Measurements from ENCODE around the gene STRC.
"Not testable (repeated sequence)": the region's sequence is repeated elsewhere in the genome, so short reads cannot be mapped to it uniquely, and the experiment has no call there.

The STRC gene

DNA sequence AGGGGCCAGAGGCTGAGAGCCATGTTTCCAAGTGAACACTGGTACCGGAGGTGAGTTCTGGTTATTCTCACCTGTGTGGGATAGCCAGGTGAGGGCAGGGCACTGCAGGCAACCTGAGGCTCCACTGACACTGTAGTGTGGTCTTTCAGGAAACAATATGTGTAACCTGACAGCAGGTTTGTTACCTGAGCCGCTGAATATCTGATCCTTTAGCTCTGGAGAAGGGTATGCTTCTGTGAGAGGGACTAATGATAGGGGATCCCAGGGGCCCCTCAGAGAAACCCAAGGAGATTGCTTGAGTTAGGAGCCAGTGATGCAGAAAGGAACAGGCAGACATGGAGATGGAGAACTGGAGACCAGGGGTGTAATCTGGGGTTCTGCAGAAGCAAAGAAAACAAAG, at the start of gene STRC:
Gene STRC, minus strand, starts transcription at position 101 of the 400 bp plus-strand sequence. Its CDS starts 78 bp downstream, at position 23.
- not testable (repeated sequence) for H3K9ac ChIP-seq (ENCODE audit: low read length); H3K9me3 ChIP-seq (ENCODE audit: low read length); H3K27me3 ChIP-seq (ENCODE audit: control insufficient read depth in 1 of 2, insufficient read depth in 2 of 2, low read length in 2 of 2); H3K4me1 ChIP-seq (ENCODE audit: insufficient read depth, low read length); H3K27ac ChIP-seq (ENCODE audit: low read depth, low read length); H3K36me3 ChIP-seq (ENCODE audit: insufficient read depth, low read length); H3K4me3 ChIP-seq (ENCODE audit: low read depth in 1 of 2, low read length in 2 of 2)

DNA sequence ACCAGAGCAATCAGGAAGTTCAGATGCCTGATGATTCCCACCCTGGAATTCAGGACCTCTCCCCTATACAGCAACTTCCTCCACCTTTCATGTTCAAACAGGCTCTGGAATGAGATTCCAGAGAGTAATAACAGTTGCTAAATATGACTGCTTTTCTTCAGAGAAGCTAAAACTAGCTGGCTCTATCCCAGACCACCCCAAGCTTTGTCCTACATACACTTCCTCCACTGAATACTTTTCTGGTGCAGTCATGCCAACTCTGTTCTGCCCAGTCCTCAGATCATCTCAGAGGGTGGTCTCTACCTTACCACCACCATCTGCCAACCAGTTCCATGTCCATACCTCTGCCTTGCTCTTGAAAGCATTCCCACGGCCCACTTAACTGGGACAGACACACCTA, 47.6 kb upstream of the STRC start:
- not testable (repeated sequence) for H3K9ac ChIP-seq (ENCODE audit: low read length); H3K4me1 ChIP-seq (ENCODE audit: insufficient read depth, low read length); H3K36me3 ChIP-seq (ENCODE audit: insufficient read depth, low read length); H3K27me3 ChIP-seq (ENCODE audit: control insufficient read depth in 1 of 2, insufficient read depth in 2 of 2, low read length in 2 of 2); H3K9me3 ChIP-seq (ENCODE audit: low read length); H3K27ac ChIP-seq (ENCODE audit: low read depth, low read length); H3K4me3 ChIP-seq (ENCODE audit: low read depth in 1 of 2, low read length in 2 of 2)

DNA sequence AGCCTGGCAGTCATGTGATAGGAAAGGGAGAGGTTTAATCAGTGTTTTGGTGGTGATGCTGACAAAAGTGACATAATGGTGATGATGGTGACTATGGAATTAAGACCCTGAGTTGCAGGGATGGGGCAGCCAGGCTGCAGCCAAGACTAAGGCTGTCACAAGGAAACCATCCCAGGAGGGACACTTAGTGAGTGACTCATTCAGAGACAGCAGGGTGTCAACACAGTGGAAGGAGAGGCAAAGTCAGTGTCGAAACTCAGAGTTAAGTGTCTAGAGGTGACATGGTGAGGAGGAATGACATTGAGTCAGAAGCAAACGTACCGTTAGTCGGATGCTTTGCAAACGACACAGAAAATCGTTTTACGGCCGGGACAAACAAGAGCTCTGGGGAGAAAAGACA, 44.7 kb upstream of the STRC start:
- not testable (repeated sequence) for H3K27me3 ChIP-seq (ENCODE audit: control insufficient read depth in 1 of 2, insufficient read depth in 2 of 2, low read length in 2 of 2); H3K36me3 ChIP-seq (ENCODE audit: insufficient read depth, low read length)

DNA sequence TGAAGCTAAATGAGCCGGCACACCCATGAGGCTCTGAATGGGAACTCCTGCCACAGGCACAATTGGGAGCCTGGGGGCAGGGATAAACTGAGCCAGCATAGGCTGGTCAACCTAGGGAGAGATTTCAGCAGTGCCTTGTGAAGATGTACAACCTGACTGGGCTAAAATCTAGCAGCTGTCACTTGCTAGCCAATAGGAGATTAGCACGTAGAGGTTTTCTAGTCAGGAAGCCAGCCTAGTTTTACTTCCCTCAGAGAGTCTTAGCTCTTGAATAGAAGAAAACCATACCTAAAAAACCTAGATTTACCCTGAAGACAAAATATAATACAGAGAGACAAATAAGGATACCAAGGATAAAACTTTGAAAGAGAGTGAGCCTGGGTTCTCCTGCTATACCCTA, 43.7 kb upstream of the STRC start:
- not testable (repeated sequence) for H3K4me3 ChIP-seq (ENCODE audit: low read depth in 1 of 2, low read length in 2 of 2); H3K36me3 ChIP-seq (ENCODE audit: insufficient read depth, low read length); H3K27ac ChIP-seq (ENCODE audit: low read depth, low read length); H3K9me3 ChIP-seq (ENCODE audit: low read length); H3K27me3 ChIP-seq (ENCODE audit: control insufficient read depth in 1 of 2, insufficient read depth in 2 of 2, low read length in 2 of 2); H3K9ac ChIP-seq (ENCODE audit: low read length); H3K4me1 ChIP-seq (ENCODE audit: insufficient read depth, low read length)

More for the DNA sequence above, 44.7 kb upstream of the STRC start:
- not testable (repeated sequence) for H3K9ac ChIP-seq (ENCODE audit: low read length); H3K9me3 ChIP-seq (ENCODE audit: low read length); H3K27ac ChIP-seq (ENCODE audit: low read depth, low read length); H3K4me3 ChIP-seq (ENCODE audit: low read depth in 1 of 2, low read length in 2 of 2); H3K4me1 ChIP-seq (ENCODE audit: insufficient read depth, low read length)

DNA sequence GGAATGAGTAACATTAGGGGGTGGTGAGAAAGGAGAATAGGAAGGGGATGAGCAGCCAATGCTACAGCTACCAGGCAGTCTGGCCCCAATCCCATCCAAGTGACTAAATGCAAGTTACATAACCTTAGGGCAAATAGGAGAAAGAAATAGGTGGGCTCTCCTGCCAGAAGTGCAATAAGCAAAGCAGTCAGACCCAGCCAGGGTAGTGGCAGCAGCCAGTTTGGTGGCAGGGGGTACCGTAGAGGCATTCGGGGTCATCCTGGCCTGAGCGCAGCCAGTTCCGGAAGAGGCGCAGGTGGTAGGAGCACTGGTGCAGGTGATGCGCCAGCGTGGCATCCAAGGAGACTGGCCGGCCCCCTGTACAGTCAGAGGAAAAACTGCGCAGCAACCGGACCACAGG, 41.1 kb upstream of the STRC start:
- H3K36me3 ChIP-seq (ENCODE audit: insufficient read depth, low read length), result not testable (repeated sequence)

DNA sequence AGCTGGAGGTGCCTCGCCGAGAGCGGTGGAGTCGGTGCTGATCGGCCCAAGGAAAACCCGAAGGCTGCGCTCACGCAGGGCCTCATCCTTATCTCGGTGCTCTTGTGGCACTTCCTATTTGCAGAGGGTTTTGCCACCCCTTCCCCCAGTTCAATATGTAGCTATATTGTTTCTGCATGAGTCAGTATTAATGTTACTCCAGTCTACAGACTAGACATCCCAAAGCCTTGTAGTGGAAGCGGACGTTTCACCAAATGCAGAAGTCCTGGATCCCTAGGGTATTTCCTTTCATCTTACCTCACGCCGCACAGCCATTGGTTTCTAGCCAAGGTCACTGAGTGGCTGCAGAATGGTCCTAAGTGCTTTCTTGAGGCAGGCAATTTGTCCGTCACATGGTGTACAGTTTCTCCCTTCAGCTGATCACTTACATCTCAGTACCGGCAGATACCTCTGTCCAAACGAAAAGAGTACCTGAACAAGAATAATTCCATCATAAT, 30.9 kb upstream of the STRC start:
- not testable (repeated sequence) for H3K27me3 ChIP-seq (ENCODE audit: control insufficient read depth in 1 of 2, insufficient read depth in 2 of 2, low read length in 2 of 2); H3K27ac ChIP-seq (ENCODE audit: low read depth, low read length); H3K4me1 ChIP-seq (ENCODE audit: insufficient read depth, low read length); H3K36me3 ChIP-seq (ENCODE audit: insufficient read depth, low read length); H3K4me3 ChIP-seq (ENCODE audit: low read depth in 1 of 2, low read length in 2 of 2); H3K9me3 ChIP-seq (ENCODE audit: low read length); H3K9ac ChIP-seq (ENCODE audit: low read length)

More for the DNA sequence above, 41.1 kb upstream of the STRC start:
- H3K4me1 ChIP-seq (ENCODE audit: insufficient read depth, low read length); H3K9ac ChIP-seq (ENCODE audit: low read length); H3K27ac ChIP-seq (ENCODE audit: low read depth, low read length); H3K9me3 ChIP-seq (ENCODE audit: low read length); H3K4me3 ChIP-seq (ENCODE audit: low read depth in 1 of 2, low read length in 2 of 2); H3K27me3 ChIP-seq (ENCODE audit: control insufficient read depth in 1 of 2, insufficient read depth in 2 of 2, low read length in 2 of 2): not testable (repeated sequence)

DNA sequence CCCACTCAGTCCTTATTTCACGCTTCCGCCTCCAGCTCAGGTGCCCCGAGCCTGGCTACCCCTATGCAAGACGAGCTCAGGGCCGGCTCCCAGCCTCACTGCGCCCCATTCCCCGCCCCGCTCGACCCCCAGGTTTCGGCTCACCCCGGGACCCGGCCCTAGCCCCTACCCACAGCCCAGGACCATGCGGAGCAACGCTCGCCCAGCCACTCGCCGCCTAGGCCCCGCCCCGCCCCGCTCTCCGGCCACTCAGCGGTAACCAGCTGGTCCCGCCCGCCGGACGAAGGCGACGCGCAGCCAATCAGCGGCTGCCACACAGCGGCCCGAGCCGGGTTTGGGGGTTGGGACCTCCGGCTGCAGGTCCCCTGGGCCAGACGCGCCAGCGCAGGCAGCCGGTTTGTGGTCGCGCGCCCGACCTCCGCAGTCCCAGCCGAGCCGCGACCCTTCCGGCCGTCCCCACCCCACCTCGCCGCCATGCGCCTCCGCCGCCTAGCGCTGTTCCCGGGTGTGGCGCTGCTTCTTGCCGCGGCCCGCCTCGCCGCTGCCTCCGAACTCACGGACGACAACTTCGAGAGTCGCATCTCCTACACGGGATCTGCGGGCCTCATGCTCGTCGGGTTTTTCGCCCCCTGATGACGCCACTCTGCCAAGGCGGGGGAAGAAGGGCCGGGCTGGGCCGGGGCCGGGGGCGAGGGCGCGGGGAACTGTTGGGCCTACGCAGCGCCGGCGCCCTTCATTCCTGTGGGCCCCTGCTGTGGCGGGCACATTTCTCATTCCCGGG, 30.2 kb upstream of the STRC start, which contains the start of gene CATSPER2:
Gene CATSPER2, minus strand, starts transcription at position 196 of the 781 bp plus-strand sequence. CDS start 783 bp downstream, outside the sequence.
- H3K27ac ChIP-seq (ENCODE audit: low read depth, low read length), result no peak within 1 kb of the TSS
- H3K4me1 ChIP-seq (ENCODE audit: insufficient read depth, low read length), result no peaks in the 10 kb centered on the region
- no peak within 1 kb of the TSS for H3K4me3 ChIP-seq (ENCODE audit: low read depth in 1 of 2, low read length in 2 of 2)
- no peaks in the 10 kb centered on the region for H3K9me3 ChIP-seq (ENCODE audit: low read length)
- no peaks in the 10 kb centered on the region for H3K27me3 ChIP-seq (ENCODE audit: control insufficient read depth in 1 of 2, insufficient read depth in 2 of 2, low read length in 2 of 2)
- peaks cover 7% of the 10 kb centered on the region for H3K36me3 ChIP-seq (ENCODE audit: insufficient read depth, low read length)
- no peak within 1 kb of the TSS for H3K9ac ChIP-seq (ENCODE audit: low read length)

DNA sequence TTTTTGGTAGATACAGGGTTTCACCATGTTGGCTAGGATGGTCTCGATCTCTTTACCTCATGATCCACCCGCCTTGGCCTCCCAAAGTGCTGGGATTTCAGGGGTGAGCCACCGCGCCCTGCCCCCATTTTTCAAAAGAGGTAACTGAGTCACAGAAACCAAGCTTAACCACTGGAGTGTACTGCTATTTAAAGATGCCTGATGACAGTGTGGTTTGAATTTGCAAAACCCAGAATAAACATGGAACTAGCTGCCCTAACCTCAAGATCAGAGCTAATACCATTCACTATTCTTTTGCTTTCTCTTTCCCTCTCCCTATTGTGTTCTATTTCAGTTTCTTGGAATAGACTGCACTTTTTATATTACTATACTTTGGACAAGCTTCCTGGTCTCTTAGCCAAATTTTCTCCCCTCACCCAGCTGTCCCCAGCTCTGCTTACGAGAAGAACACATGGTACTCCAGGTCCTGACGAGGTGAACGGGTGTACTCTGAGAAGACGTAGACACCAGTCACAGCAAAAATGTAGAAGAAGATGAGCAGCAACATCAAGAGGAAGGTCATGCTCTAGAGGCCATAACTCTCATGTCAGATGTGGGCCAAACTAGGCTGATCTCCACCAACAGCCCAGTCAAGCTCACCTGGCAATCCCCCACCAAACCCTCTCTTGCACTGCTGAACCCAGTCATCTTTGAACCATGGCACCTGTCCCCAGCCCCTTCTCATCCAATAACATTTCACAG, 20.0 kb upstream of the STRC start:
- H3K36me3 ChIP-seq (ENCODE audit: insufficient read depth, low read length); H3K4me1 ChIP-seq (ENCODE audit: insufficient read depth, low read length); H3K4me3 ChIP-seq (ENCODE audit: low read depth in 1 of 2, low read length in 2 of 2); H3K27ac ChIP-seq (ENCODE audit: low read depth, low read length); H3K27me3 ChIP-seq (ENCODE audit: control insufficient read depth in 1 of 2, insufficient read depth in 2 of 2, low read length in 2 of 2); H3K9me3 ChIP-seq (ENCODE audit: low read length); H3K9ac ChIP-seq (ENCODE audit: low read length): not testable (repeated sequence)

DNA sequence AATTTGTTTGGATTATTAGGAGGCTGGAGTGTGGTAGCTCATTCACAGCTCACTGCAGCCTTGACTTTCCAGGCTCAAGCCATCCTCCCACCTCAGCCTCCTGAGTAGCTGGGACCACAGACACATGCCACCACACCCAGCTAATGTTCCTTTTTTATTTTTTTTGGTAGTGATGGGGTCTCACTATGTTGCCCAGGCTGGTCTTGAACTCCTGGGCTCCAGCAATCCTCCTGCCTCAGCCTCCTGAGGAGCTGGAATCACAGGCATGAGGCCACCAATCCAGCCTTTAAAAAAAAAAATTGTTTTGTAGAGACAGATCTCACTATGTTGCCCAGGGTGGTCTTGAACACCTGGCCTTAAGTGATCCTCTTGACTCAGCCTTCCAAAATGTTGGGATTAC, 8.3 kb upstream of the STRC start:
- not testable (repeated sequence) for H3K9ac ChIP-seq (ENCODE audit: low read length); H3K4me3 ChIP-seq (ENCODE audit: low read depth in 1 of 2, low read length in 2 of 2); H3K27me3 ChIP-seq (ENCODE audit: control insufficient read depth in 1 of 2, insufficient read depth in 2 of 2, low read length in 2 of 2); H3K27ac ChIP-seq (ENCODE audit: low read depth, low read length); H3K36me3 ChIP-seq (ENCODE audit: insufficient read depth, low read length); H3K4me1 ChIP-seq (ENCODE audit: insufficient read depth, low read length); H3K9me3 ChIP-seq (ENCODE audit: low read length)

DNA sequence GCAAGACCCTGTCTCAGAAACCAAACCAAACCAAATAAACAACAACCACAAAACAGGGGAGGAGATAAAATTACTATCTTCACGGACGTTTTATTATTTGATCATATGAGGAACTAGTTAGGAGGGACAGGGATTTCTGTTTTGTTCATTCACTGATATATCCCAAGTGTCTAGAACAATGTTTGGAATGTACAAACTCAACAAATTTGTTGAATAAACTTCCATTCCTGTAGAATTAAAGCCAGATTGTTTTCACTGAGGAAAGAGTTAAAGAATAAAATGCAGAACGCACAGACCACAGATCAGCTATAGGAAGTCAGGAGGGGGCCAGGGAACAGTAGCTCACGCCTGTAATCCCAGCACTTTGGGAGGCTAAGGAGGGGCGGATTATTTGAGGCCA, 6.5 kb upstream of the STRC start:
- H3K27ac ChIP-seq (ENCODE audit: low read depth, low read length), result no peak overlapping the region
- no peaks in the 10 kb centered on the region for H3K36me3 ChIP-seq (ENCODE audit: insufficient read depth, low read length)

DNA sequence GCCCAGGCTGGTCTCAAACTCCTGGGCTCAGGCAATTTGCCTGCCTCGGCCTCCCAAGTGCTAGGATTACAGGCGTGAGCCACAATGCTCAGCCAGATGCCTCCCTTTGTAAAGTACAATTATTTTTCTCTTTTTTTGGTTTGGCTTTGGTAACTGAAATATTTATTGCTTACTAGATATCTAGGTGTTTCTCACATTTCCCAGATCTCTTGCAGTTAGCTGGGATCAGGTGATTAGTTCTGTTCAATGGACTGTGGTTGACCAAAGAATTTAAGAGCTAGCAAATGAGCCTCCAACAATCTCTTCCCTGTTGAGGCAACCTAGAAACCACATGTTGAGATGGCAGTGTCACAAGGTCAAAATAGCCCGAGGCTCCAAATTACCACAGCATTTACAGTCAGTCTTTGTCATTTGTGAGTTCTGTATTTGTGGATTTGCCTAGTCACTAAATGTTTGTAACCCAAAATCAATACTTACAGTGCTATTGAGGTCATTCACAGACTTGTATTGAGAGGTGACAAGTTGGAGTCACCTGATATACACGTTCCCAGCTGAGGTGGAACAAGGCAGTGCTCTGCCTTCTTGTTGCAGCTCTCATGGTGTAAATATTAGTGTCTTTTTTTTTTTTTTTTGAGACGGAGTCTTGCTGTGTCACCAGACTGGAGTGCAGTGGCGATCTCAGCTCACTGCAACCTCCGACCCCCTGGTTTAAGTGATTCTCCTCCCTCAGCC, 3.6 kb upstream of the STRC start:
- H3K9me3 ChIP-seq (ENCODE audit: low read length); H3K27me3 ChIP-seq (ENCODE audit: control insufficient read depth in 1 of 2, insufficient read depth in 2 of 2, low read length in 2 of 2): not testable (repeated sequence)

More for the DNA sequence above, 6.5 kb upstream of the STRC start:
- no peaks in the 10 kb centered on the region for H3K27me3 ChIP-seq (ENCODE audit: control insufficient read depth in 1 of 2, insufficient read depth in 2 of 2, low read length in 2 of 2)
- H3K9ac ChIP-seq (ENCODE audit: low read length), result no peak overlapping the region
- H3K9me3 ChIP-seq (ENCODE audit: low read length), result no peaks in the 10 kb centered on the region
- no peak overlapping the region for H3K4me3 ChIP-seq (ENCODE audit: low read depth in 1 of 2, low read length in 2 of 2)
- no peaks in the 10 kb centered on the region for H3K4me1 ChIP-seq (ENCODE audit: insufficient read depth, low read length)

More for the DNA sequence above, 3.6 kb upstream of the STRC start:
- H3K36me3 ChIP-seq (ENCODE audit: insufficient read depth, low read length); H3K27ac ChIP-seq (ENCODE audit: low read depth, low read length); H3K9ac ChIP-seq (ENCODE audit: low read length); H3K4me3 ChIP-seq (ENCODE audit: low read depth in 1 of 2, low read length in 2 of 2); H3K4me1 ChIP-seq (ENCODE audit: insufficient read depth, low read length): not testable (repeated sequence)
